ENCODE data around the gene SHC4.
"Not testable (repeated sequence)": the region's sequence is repeated elsewhere in the genome, so short reads cannot be mapped to it uniquely, and the experiment has no call there.

The SHC4 gene

GRCh38 chr15:48963524-48964113 lies at the start of gene SHC4:
Gene SHC4 (minus strand): TSS chr15:48963919. CDS start chr15:48963015, 904 bp downstream.
- no peak for DNase-seq (ENCODE audit: low read depth in 3 of 3, low spot score in 1 of 3)

- DNase-seq (ENCODE audit: low read depth in 3 of 3, low spot score in 1 of 3), result no peak
Observed at GRCh38 chr15:48999314-48999713, 35.6 kb upstream of the SHC4 start.

- no peak for DNase-seq (ENCODE audit: low read depth in 3 of 3, low spot score in 1 of 3)
Observed at GRCh38 chr15:48996276-48996675, 32.6 kb upstream of the SHC4 start.

- no peak for DNase-seq (ENCODE audit: low read depth in 3 of 3, low spot score in 1 of 3)
Observed at GRCh38 chr15:48993380-48993779, 29.7 kb upstream of the SHC4 start.

- no peak for DNase-seq (ENCODE audit: low read depth in 3 of 3, low spot score in 1 of 3)
Observed at GRCh38 chr15:48992545-48992944, 28.8 kb upstream of the SHC4 start.

GRCh38 chr15:48992096-48992495 lies 28.4 kb upstream of the SHC4 start:
- no peak for DNase-seq (ENCODE audit: low read depth in 3 of 3, low spot score in 1 of 3)

GRCh38 chr15:48989170-48989569 lies 25.5 kb upstream of the SHC4 start:
- DNase-seq (ENCODE audit: low read depth in 3 of 3, low spot score in 1 of 3), result no peak

- DNase-seq (ENCODE audit: low read depth in 3 of 3, low spot score in 1 of 3), result no peak
Observed at GRCh38 chr15:48987142-48987541, 23.4 kb upstream of the SHC4 start.

- DNase-seq (ENCODE audit: low read depth in 3 of 3, low spot score in 1 of 3), result no peak
Observed at GRCh38 chr15:48986240-48986639, 22.5 kb upstream of the SHC4 start.

GRCh38 chr15:48985516-48985915 lies 21.8 kb upstream of the SHC4 start:
- no peak for DNase-seq (ENCODE audit: low read depth in 3 of 3, low spot score in 1 of 3)

GRCh38 chr15:48984811-48985352 lies 21.2 kb upstream of the SHC4 start:
- DNase-seq (ENCODE audit: low read depth in 3 of 3, low spot score in 1 of 3), result no peak

GRCh38 chr15:48984021-48984710 lies 20.4 kb upstream of the SHC4 start:
- DNase-seq (ENCODE audit: low read depth in 3 of 3, low spot score in 1 of 3), result no peak

- no peak for DNase-seq (ENCODE audit: low read depth in 3 of 3, low spot score in 1 of 3)
Observed at GRCh38 chr15:48983300-48983699, 19.6 kb upstream of the SHC4 start.

- DNase-seq (ENCODE audit: low read depth in 3 of 3, low spot score in 1 of 3), result no peak
Observed at GRCh38 chr15:48981941-48982340, 18.2 kb upstream of the SHC4 start.

GRCh38 chr15:48978638-48979037 lies 14.9 kb upstream of the SHC4 start:
- DNase-seq (ENCODE audit: low read depth in 3 of 3, low spot score in 1 of 3), result no peak

GRCh38 chr15:48976444-48977088 lies 12.8 kb upstream of the SHC4 start:
- DNase-seq (ENCODE audit: low read depth in 3 of 3, low spot score in 1 of 3), result no peak

- peak; percentile 30 to 67 (median 37) for DNase-seq (ENCODE audit: low read depth in 3 of 3, low spot score in 1 of 3)
Observed at GRCh38 chr15:48975472-48976419, 12.0 kb upstream of the SHC4 start.

- DNase-seq (ENCODE audit: low read depth in 3 of 3, low spot score in 1 of 3), result no peak
Observed at GRCh38 chr15:48974882-48975281, 11.2 kb upstream of the SHC4 start.

GRCh38 chr15:48972750-48973503 lies 9.2 kb upstream of the SHC4 start:
- DNase-seq (ENCODE audit: low read depth in 3 of 3, low spot score in 1 of 3), result no peak

GRCh38 chr15:48970926-48971325 lies 7.2 kb upstream of the SHC4 start:
- DNase-seq (ENCODE audit: low read depth in 3 of 3, low spot score in 1 of 3), result not testable (repeated sequence)

Data from stimulated activated CD4-positive, alpha-beta T cell treated with anti-CD3 and anti-CD28 coated beads, TNF-alpha, amount 100 ng/mL, for 1 hour (primary cell).